T-helper 17 cell (primary cell): Measurements from ENCODE around the gene ZNF217. TPM values are rescaled to one million over a fixed set of nuclear protein-coding genes. Genes with fewer than 3 reads are reported as not detected.
"Not testable (repeated sequence)": the region's sequence is repeated elsewhere in the genome, so short reads cannot be mapped to it uniquely, and the experiment has no call there.

Experiments used
- ATAC-seq: fragments of 150-1000 bp; cut with Tn5 transposase; 2 replicates; pipeline ENCODE4 v1.10.0; 2021; ENCODE audit warnings: mild to moderate bottlenecking, moderate library complexity
- DNase-seq, 3 donors: peaks; one replicate each; pipeline versions ENCODE4 v3.0.0 to v3.0.0-alpha.2; 2020 to 2021
- H3K9me3 ChIP-seq: one replicate; pipeline ENCODE4 v1.7.0; 2013; ENCODE audit warnings: low read length, mild to moderate bottlenecking; ENCODE audit not compliant: control insufficient read depth, poor library complexity, severe bottlenecking
- H3K27ac Mint-ChIP-seq: one replicate; pipeline ENCODE4 v1.8.0; 2022; ENCODE audit warnings: mild to moderate bottlenecking, moderate library complexity, mixed read lengths
- H3K27me3 Mint-ChIP-seq: one replicate; pipeline ENCODE4 v1.8.0; 2022; ENCODE audit warnings: mixed read lengths
- H3K36me3 Mint-ChIP-seq: one replicate; pipeline ENCODE4 v1.8.0; 2022; ENCODE audit warnings: low read depth, mixed read lengths
- H3K4me1 Mint-ChIP-seq: one replicate; pipeline ENCODE4 v1.8.0; 2022; ENCODE audit warnings: mild to moderate bottlenecking, mixed read lengths
- H3K4me3 Mint-ChIP-seq: one replicate; pipeline ENCODE4 v1.8.0; 2022; ENCODE audit warnings: mild to moderate bottlenecking, moderate library complexity, mixed read lengths
- total RNA-seq, 4 donors: library from RNA in 2 of 4; stranded (reverse) in 2 of 4; gene quantifications; one replicate each; pipeline ENCODE4 v1.2.3 and lab custom pipeline; 2022 to 2026

ZNF217 gene
- total RNA-seq, 2 donors from 2014 or later = 70.4 to 72.8 TPM

- not testable (repeated sequence) for ATAC-seq, H3K4me3 Mint-ChIP-seq, H3K36me3 Mint-ChIP-seq, DNase-seq, H3K27ac Mint-ChIP-seq, H3K9me3 ChIP-seq, H3K27me3 Mint-ChIP-seq
- H3K4me1 Mint-ChIP-seq = peaks cover 11% of the 10 kb centered on the region
These were observed 33.4 kb upstream of the ZNF217 start for GRCh38 chr20:53627001-53627400.

GRCh38 chr20:53626584-53626983 lies 32.9 kb upstream of the ZNF217 start:
- no peak overlapping the region for H3K27ac Mint-ChIP-seq
- peaks cover 14% of the 10 kb centered on the region for H3K4me1 Mint-ChIP-seq
- DNase-seq = no peak

GRCh38 chr20:53625311-53626129 lies 31.9 kb upstream of the ZNF217 start:
- H3K4me1 Mint-ChIP-seq = peaks cover 19% of the 10 kb centered on the region
- ATAC-seq (no peak), DNase-seq (no peak)
- no peak overlapping the region for H3K4me3 Mint-ChIP-seq
- H3K9me3 ChIP-seq = no peaks in the 10 kb centered on the region
- H3K27ac Mint-ChIP-seq = no peak overlapping the region
- H3K27me3 Mint-ChIP-seq = no peaks in the 10 kb centered on the region
- no peaks in the 10 kb centered on the region for H3K36me3 Mint-ChIP-seq

More at GRCh38 chr20:53626584-53626983, 32.9 kb upstream of the ZNF217 start:
- no peaks in the 10 kb centered on the region for H3K9me3 ChIP-seq
- no peak overlapping the region for H3K4me3 Mint-ChIP-seq
- no peak for ATAC-seq
- H3K36me3 Mint-ChIP-seq = no peaks in the 10 kb centered on the region
- no peaks in the 10 kb centered on the region for H3K27me3 Mint-ChIP-seq

- H3K36me3 Mint-ChIP-seq, ATAC-seq, H3K27ac Mint-ChIP-seq, H3K4me3 Mint-ChIP-seq, DNase-seq, H3K9me3 ChIP-seq, H3K27me3 Mint-ChIP-seq: not testable (repeated sequence)
- H3K4me1 Mint-ChIP-seq = peaks cover 19% of the 10 kb centered on the region
These were observed 31.2 kb upstream of the ZNF217 start for GRCh38 chr20:53624927-53625250.

- ATAC-seq = peak; percentile 82
- H3K4me3 Mint-ChIP-seq = peak overlapping the region; percentile 87
- H3K27me3 Mint-ChIP-seq = no peaks in the 10 kb centered on the region
- peak overlapping the region; percentile 95 for H3K27ac Mint-ChIP-seq
- no peaks in the 10 kb centered on the region for H3K36me3 Mint-ChIP-seq
- peak in 1 of 3 donors; percentile 10 for DNase-seq
- H3K4me1 Mint-ChIP-seq = peaks cover 21% of the 10 kb centered on the region
- H3K9me3 ChIP-seq = no peaks in the 10 kb centered on the region
These were observed 30.0 kb upstream of the ZNF217 start for GRCh38 chr20:53623454-53624211.

- H3K4me3 Mint-ChIP-seq = peak overlapping the region; percentile 87
These were observed 29.5 kb upstream of the ZNF217 start for GRCh38 chr20:53623134-53623453.

GRCh38 chr20:53622247-53623133 lies 28.9 kb upstream of the ZNF217 start:
- no peaks in the 10 kb centered on the region for H3K27me3 Mint-ChIP-seq
- no peaks in the 10 kb centered on the region for H3K9me3 ChIP-seq
- peak overlapping the region; percentile 95 for H3K27ac Mint-ChIP-seq
- peak overlapping the region; percentile 87 for H3K4me3 Mint-ChIP-seq
- no peaks in the 10 kb centered on the region for H3K36me3 Mint-ChIP-seq
- DNase-seq (no peak), ATAC-seq (peak; percentile 22)
- peaks cover 21% of the 10 kb centered on the region for H3K4me1 Mint-ChIP-seq

More at GRCh38 chr20:53623134-53623453, 29.5 kb upstream of the ZNF217 start:
- Mint-ChIP-seq H3K27ac (peak overlapping the region; percentile 95), H3K4me1 (peaks cover 21% of the 10 kb centered on the region), H3K36me3 (no peaks in the 10 kb centered on the region), H3K27me3 (no peaks in the 10 kb centered on the region)
- ATAC-seq (peak; percentile 23), DNase-seq (no peak)
- no peaks in the 10 kb centered on the region for H3K9me3 ChIP-seq

- peak overlapping the region; percentile 81 for H3K4me3 Mint-ChIP-seq
- ATAC-seq (no peak), DNase-seq (no peak)
- H3K27me3 Mint-ChIP-seq = no peaks in the 10 kb centered on the region
- no peaks in the 10 kb centered on the region for H3K9me3 ChIP-seq
- H3K4me1 Mint-ChIP-seq = peaks cover 21% of the 10 kb centered on the region
- peak overlapping the region; percentile 95 for H3K27ac Mint-ChIP-seq
- H3K36me3 Mint-ChIP-seq = no peaks in the 10 kb centered on the region
These were observed 28.0 kb upstream of the ZNF217 start for GRCh38 chr20:53621482-53622246.

- H3K9me3 ChIP-seq, ATAC-seq, H3K27ac Mint-ChIP-seq, H3K27me3 Mint-ChIP-seq, H3K4me3 Mint-ChIP-seq, DNase-seq, H3K36me3 Mint-ChIP-seq: not testable (repeated sequence)
- peaks cover 16% of the 10 kb centered on the region for H3K4me1 Mint-ChIP-seq
These were observed 24.9 kb upstream of the ZNF217 start for GRCh38 chr20:53618490-53619000.

GRCh38 chr20:53617791-53618489 lies 24.3 kb upstream of the ZNF217 start:
- no peak overlapping the region for H3K4me3 Mint-ChIP-seq
- peaks cover 13% of the 10 kb centered on the region for H3K4me1 Mint-ChIP-seq
- no peak overlapping the region for H3K27ac Mint-ChIP-seq
- no peaks in the 10 kb centered on the region for H3K36me3 Mint-ChIP-seq
- DNase-seq (no peak), ATAC-seq (no peak)
- no peaks in the 10 kb centered on the region for H3K9me3 ChIP-seq
- no peaks in the 10 kb centered on the region for H3K27me3 Mint-ChIP-seq

GRCh38 chr20:53616489-53616888 lies 22.9 kb upstream of the ZNF217 start:
- H3K9me3 ChIP-seq, H3K27me3 Mint-ChIP-seq, ATAC-seq, H3K4me1 Mint-ChIP-seq, H3K27ac Mint-ChIP-seq, H3K36me3 Mint-ChIP-seq, H3K4me3 Mint-ChIP-seq, DNase-seq: not testable (repeated sequence)

- no peak overlapping the region for H3K4me3 Mint-ChIP-seq
- ATAC-seq (no peak), DNase-seq (no peak)
- no peaks in the 10 kb centered on the region for H3K27me3 Mint-ChIP-seq
- H3K9me3 ChIP-seq = no peaks in the 10 kb centered on the region
- H3K36me3 Mint-ChIP-seq = no peaks in the 10 kb centered on the region
- peak overlapping the region; percentile 34 for H3K27ac Mint-ChIP-seq
- peaks cover 13% of the 10 kb centered on the region for H3K4me1 Mint-ChIP-seq
These were observed 20.1 kb upstream of the ZNF217 start for GRCh38 chr20:53613748-53614147.
